Measurements from ENCODE around the gene CPNE1.
"Not testable (repeated sequence)": the region's sequence is repeated elsewhere in the genome, so short reads cannot be mapped to it uniquely, and the experiment has no call there.

Gene CPNE1

GRCh38 chr20:35697696-35698297 lies 33.1 kb upstream of the CPNE1 start:
- DNase-seq: no peak

- DNase-seq: no peak
These were observed 31.3 kb upstream of the CPNE1 start for GRCh38 chr20:35695978-35696377.

GRCh38 chr20:35695245-35695749 lies 30.6 kb upstream of the CPNE1 start:
- DNase-seq: no peak

DNA sequence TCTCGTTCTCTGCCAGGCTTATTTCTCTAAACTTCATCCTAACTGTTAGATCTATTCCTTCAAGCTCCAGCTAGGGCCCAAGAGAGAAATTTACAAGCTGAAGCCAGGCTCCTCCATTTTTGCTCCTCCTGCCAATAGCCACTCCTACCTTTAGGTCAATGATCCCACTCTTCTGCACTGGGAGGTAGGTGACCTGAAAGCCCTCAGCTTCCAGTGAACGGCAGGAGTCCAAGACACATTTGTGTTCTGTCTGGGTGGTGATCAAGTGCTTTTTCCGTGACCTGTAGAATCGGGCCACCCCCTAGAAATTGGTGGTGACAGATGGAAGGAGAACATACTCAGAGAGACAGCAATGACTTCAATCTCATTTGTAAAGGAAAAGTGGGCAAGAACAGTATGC lies 25.6 kb upstream of the CPNE1 start:
- DNase-seq: no peak

GRCh38 chr20:35686872-35687271 lies 22.2 kb upstream of the CPNE1 start:
- DNase-seq: not testable (repeated sequence)

DNA sequence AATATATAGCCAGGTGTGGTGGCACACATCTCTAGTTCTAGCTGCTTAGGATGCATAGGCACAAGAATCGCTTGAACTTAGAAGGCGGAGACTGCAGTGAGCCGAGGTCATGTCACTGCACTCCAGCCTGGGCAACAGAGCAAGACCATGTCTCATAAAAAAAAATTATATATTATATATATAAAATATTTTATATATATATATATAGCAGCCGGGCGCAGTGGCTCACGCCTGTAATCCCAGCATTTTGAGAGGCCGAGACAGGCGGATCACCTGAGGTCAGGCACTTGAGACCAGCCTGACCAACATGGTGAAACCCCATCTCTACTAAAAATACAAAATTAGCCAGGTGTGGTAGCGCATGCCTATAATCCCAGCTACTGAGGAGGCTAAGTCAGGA lies 20.7 kb upstream of the CPNE1 start:
- not testable (repeated sequence) for DNase-seq

DNA sequence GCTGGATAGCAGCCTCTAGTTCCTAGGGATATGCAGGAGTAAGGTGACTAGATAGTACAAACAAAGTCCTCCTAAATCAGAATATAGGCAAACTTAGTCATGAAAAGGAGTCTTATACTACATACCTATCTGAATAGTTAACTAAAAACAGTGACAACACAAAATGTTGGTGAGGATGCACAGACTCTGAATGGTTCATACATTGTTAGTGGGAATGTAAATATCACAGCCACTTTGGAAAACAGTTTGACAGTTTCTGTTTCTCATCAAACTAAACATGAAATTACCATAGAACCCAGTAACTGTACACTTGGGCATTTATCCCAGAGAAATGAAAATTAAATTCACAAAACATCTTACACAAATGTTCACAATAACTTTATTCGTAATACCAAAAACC lies 17.3 kb upstream of the CPNE1 start:
- DNase-seq: no peak

DNA sequence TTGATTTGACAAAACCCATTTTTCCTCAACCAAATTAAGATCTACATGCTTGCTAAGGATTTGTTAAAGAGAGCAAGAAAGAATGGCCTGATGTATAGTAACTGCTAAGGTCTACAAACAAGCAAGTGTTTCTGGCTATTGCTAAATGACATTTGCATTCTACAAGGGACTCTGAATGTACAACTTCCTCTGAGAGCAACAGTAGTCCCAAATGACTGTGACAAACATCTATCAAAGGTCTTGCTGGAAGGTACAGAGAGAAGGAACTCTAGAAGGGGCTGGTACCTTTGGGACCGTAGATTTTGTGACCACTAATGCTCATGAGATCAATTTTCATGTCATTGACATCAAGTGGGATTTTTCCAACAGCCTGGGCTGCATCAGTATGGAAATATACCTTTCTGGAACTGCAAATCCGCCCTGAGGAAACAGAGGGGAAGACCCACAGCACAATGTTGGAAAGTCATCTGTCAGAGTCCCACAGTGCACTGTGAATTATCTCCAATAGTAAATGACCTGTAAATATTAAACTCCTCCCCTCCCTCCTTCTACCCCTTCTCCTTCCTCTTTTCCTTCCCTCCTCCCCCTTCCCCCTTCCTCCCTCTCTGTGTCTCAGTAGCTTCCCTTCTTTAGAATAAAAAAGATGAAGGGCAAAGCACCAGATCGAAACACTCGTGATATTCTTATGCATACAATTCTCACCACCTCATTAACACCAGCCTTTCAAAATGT lies 15.9 kb upstream of the CPNE1 start:
- DNase-seq: peak; percentile 14

- no peak for DNase-seq
These were observed 10.2 kb upstream of the CPNE1 start for GRCh38 chr20:35674921-35675320.

- no peak for DNase-seq
These were observed 9.2 kb upstream of the CPNE1 start for GRCh38 chr20:35673884-35674283.

DNA sequence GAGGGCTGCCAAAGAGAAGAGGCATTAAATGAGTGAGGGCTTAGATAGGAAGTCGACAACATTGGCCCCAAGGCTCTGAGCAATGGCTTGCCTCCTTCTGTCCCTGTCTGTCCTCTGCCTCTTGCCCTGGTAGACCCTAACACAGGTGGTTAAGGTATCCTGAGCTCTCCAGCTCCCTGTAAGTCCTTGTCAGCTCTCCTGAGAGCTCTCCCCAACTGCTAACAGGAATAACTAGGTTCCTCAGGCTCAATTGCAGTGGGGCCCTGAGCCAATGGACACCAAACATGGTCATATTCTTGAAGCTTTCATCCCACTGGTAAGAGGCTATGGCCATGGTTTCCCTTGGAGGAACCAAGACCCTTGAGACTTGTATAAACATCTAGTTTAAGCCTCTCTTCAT lies 5.0 kb upstream of the CPNE1 start:
- no peak for DNase-seq

- DNase-seq: no peak
These were observed 4.5 kb upstream of the CPNE1 start for GRCh38 chr20:35669221-35669620.

DNA sequence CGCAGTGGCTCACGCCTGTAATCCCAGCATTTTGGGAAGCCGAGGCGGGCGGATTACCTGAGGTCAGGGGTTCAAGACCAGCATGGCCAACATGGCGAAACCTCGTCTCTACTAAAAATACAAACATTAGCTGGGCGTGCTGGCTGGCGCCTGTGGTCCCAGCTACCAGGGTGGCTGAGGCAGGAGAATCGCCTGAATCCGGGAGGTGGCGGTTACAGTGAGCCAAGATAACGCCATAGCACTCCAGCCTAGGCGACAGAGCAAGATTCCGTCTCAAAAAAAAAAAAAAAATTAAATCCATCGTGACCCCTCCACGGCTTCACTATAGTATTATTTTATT lies 1.2 kb upstream of the CPNE1 start:
- DNase-seq: no peak

DNA sequence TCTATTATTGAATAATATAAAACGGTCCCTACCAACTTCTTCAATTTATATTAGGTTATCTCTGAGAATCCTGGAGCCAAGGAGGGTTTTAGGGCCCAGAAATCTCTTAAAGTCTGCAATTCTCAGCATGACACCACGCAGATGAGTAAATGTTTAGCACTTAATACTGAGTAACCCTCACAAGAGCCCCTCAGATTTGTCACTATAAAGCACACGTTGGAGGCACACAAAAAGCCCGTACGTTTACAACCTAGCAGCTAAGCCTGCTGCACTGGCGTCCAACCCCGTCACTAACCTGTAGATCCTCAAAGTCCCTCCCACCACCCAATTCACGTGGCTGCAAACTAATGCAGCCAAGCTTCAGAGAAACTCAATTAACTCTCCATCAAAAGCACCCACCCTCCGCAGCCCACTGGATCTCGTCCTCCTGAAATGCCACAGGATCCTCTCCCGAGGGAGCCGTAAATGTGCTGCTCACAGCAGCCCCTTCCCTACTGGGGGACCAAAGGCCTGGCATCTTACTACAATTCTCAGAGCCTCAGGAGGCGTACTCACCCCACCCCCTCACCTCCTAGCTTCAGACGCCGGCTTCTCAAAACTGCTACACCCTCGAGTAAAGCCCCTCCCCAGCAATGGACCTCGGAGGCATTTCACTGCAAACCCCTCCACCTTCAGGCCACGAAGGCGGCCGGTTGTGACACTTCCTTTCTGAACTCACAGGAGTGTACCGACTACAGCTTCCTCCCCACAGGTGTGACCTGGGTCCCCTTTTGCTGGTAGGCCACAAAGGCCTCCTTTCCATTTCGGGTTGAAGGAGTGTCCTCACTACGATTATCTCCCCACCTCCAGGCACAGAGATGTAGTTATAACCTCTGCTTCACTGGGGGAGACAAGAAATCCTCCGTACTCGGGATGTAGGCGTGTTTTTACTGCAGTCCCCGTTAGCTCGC lies 909 bp downstream of the CPNE1 start:
- peak; percentile 14 for DNase-seq

DNA sequence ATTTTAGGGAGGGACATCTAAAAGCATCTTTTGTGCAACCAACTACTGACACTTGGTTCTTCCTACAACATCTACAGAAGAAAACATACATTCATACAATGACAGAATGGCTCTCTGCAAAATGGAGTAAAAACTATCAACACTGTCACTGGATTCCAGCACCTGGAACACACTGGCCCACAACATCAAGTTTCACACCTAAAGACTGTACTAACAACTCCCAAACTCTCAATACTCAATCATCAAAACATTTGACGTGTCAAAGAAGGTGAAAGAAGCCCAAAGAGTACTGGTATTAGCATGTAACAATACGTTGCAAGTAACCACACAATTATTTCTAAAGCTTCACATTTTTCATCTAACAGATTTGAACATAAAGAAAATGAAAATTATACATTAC lies 2.1 kb downstream of the CPNE1 start:
- DNase-seq: no peak

- no peak for DNase-seq
These were observed 2.8 kb downstream of the CPNE1 start for GRCh38 chr20:35661908-35662307.

GRCh38 chr20:35661053-35661452 lies 3.6 kb downstream of the CPNE1 start:
- DNase-seq: no peak

GRCh38 chr20:35660122-35660937 lies 4.4 kb downstream of the CPNE1 start:
- DNase-seq: no peak

GRCh38 chr20:35657271-35657670 lies 7.4 kb downstream of the CPNE1 start:
- DNase-seq: no peak

- DNase-seq: no peak
These were observed 10.3 kb downstream of the CPNE1 start for GRCh38 chr20:35654415-35654814.

DNA sequence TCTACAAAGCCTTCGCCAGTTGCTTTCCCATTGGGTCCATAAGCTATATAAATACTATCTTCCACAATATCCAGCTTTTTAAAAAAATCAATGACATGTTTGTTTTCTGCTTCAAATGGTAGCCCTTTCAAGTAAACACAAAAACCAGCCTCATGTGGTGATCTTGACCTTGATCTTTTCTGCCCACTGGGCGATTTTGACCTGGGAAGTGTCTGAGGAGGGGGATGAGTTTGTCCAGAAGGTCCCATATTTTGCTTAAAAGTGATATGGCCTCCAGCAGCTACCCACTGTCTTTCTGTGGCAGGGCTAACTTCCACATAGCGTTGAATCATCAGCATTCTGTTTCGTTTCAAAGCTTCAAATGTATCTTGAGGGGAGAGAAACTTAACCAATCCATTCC lies 10.8 kb downstream of the CPNE1 start:
- DNase-seq: no peak

DNA sequence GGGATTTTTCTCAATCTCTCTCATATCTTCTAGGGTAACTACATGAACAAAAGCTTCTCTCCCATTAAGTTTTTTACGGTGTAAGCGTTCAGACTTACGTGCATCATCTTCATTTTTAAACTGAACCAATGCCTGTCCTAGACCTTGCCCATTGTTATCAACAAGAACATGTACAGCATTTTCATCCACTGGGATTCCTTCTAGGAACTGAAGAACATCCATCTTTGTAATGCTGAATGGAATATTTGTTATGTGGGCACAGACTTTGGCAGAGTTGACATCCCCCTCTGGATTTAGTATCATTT lies 11.3 kb downstream of the CPNE1 start:
- DNase-seq: no peak

All from GF-D8 (cell line).